Activated CD8-positive, alpha-beta T cell treated with anti-CD3 and anti-CD28 coated beads, Interleukin-2, amount 10 ng/mL, durations not matched to agents 7 days and 5 days (primary cell): Measurements from ENCODE around the gene CSE1L. TPM values are rescaled to one million over a fixed set of nuclear protein-coding genes. Genes with fewer than 3 reads are reported as not detected.
"Not testable (repeated sequence)": the region's sequence is repeated elsewhere in the genome, so short reads cannot be mapped to it uniquely, and the experiment has no call there.

Source experiments
- ATAC-seq: fragments of 150-1000 bp; cut with Tn5 transposase; one replicate; pipeline ENCODE4 v1.10.0; 2021; ENCODE audit warnings: moderate library complexity
- CTCF ChIA-PET: fragments of 350-600 bp; sonication (Branson Sonifier 250); formaldehyde crosslinking; loops from one replicate; lab custom pipeline; 2021; ENCODE audit warnings: antibody characterized with exemption; lab: Charles Lee
- POLR2A ChIA-PET: fragments of 350-600 bp; sonication (Branson Sonifier 250); formaldehyde crosslinking; loops from one replicate; lab custom pipeline; 2021; ENCODE audit warnings: antibody characterized with exemption; lab: Charles Lee
- DNase-seq: peaks from one replicate; pipeline ENCODE4 v3.0.0-alpha.2; 2020
- H3K27ac Mint-ChIP-seq: one replicate; pipeline ENCODE4 v1.8.0; 2021; ENCODE audit warnings: mild to moderate bottlenecking, mixed read lengths
- H3K27me3 Mint-ChIP-seq: one replicate; pipeline ENCODE4 v1.8.0; 2021; ENCODE audit warnings: low read depth, mixed read lengths
- H3K36me3 Mint-ChIP-seq: one replicate; pipeline ENCODE4 v1.8.0; 2021; ENCODE audit warnings: low read depth, mixed read lengths
- H3K4me1 Mint-ChIP-seq: one replicate; pipeline ENCODE4 v1.8.0; 2021; ENCODE audit warnings: low read depth, mixed read lengths
- H3K4me3 Mint-ChIP-seq: one replicate; pipeline ENCODE4 v1.8.0; 2021; ENCODE audit warnings: mild to moderate bottlenecking, mixed read lengths
- H3K9me3 Mint-ChIP-seq: one replicate; pipeline ENCODE4 v1.8.0; 2022; ENCODE audit warnings: mixed read lengths; ENCODE audit not compliant: insufficient read depth
- total RNA-seq, 2 experiments: library from RNA; stranded (reverse); gene quantifications; one replicate each; pipeline ENCODE4 v1.2.3, GENCODE V29; 2021

Gene CSE1L
- total RNA-seq, 2 experiments from 2014 or later = 98.0 to 102 TPM

- ATAC-seq (no peak), DNase-seq (no peak)
- no peak overlapping the region for H3K4me3 Mint-ChIP-seq
- peaks cover 11% of the 10 kb centered on the region for H3K4me1 Mint-ChIP-seq
- H3K9me3 Mint-ChIP-seq = no peaks in the 10 kb centered on the region
- H3K36me3 Mint-ChIP-seq = peaks cover 54% of the 10 kb centered on the region
- no peaks in the 10 kb centered on the region for H3K27me3 Mint-ChIP-seq
- H3K27ac Mint-ChIP-seq = no peak overlapping the region
- CTCF ChIA-PET = interaction anchor here (1.5 kb wide), 1 partner anchor 113 kb away, joined by 8 read pairs; no protein-coding TSS in a partner anchor
- POLR2A ChIA-PET = interaction anchor here (0.9 to 1.1 kb wide), 2 partner anchors 16 to 144 kb away, joined by 3 read pairs; no protein-coding TSS in a partner anchor
Observed at GRCh38 chr20:49103647-49104364, 57.7 kb downstream of the CSE1L start.

DNA sequence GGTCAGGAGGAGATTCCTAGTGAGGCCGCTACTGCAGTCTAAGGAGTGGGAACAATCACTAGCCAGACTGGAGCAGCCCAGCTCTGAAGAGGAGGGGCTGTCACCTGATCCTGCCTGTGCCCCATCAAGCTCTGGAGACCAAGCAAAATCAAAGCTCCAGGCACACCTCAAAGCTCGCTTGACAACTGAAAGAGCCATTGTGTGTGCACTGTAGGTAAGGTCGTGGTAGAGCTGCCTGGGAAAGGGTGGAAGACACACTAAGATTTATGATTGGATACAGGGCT lies 58.2 kb downstream of the CSE1L start:
- no peak overlapping the region for H3K27ac Mint-ChIP-seq

GRCh38 chr20:49104979-49105547 lies 59.0 kb downstream of the CSE1L start:
- H3K36me3 Mint-ChIP-seq = peaks cover 53% of the 10 kb centered on the region
- not testable (repeated sequence) for H3K9me3 Mint-ChIP-seq, H3K4me3 Mint-ChIP-seq, H3K27ac Mint-ChIP-seq, H3K4me1 Mint-ChIP-seq, DNase-seq, H3K27me3 Mint-ChIP-seq, ATAC-seq
- ChIA-PET CTCF (interaction anchor here (1.5 to 1.6 kb wide), 2 partner anchors 28 to 112 kb away, joined by 4 to 8 read pairs; no protein-coding TSS in a partner anchor), POLR2A (interaction anchor here (1.1 kb wide), 1 partner anchor 15 kb away, joined by 3 read pairs; no protein-coding TSS in a partner anchor)

More for the DNA sequence above, 58.2 kb downstream of the CSE1L start:
- Mint-ChIP-seq H3K27me3 (no peaks in the 10 kb centered on the region), H3K4me1 (peaks cover 11% of the 10 kb centered on the region), H3K4me3 (no peak overlapping the region), H3K36me3 (peaks cover 53% of the 10 kb centered on the region), H3K9me3 (no peaks in the 10 kb centered on the region)
- DNase-seq (no peak), ATAC-seq (no peak)
- CTCF ChIA-PET = interaction anchor here (1.5 kb wide), 1 partner anchor 113 kb away, joined by 8 read pairs; no protein-coding TSS in a partner anchor
- POLR2A ChIA-PET = interaction anchor here (1.1 kb wide), 1 partner anchor 16 kb away, joined by 3 read pairs; no protein-coding TSS in a partner anchor

GRCh38 chr20:49106328-49106727 lies 60.2 kb downstream of the CSE1L start:
- Mint-ChIP-seq H3K27ac (no peak overlapping the region), H3K4me3 (no peak overlapping the region), H3K36me3 (peaks cover 54% of the 10 kb centered on the region), H3K9me3 (no peaks in the 10 kb centered on the region), H3K4me1 (peaks cover 4% of the 10 kb centered on the region), H3K27me3 (no peaks in the 10 kb centered on the region)
- DNase-seq (no peak), ATAC-seq (no peak)
- ChIA-PET CTCF (interaction anchor here (1.0 to 1.6 kb wide), 2 partner anchors 27 to 108 kb away, joined by 3 to 4 read pairs; no protein-coding TSS in a partner anchor), POLR2A (no interaction called here)

DNA sequence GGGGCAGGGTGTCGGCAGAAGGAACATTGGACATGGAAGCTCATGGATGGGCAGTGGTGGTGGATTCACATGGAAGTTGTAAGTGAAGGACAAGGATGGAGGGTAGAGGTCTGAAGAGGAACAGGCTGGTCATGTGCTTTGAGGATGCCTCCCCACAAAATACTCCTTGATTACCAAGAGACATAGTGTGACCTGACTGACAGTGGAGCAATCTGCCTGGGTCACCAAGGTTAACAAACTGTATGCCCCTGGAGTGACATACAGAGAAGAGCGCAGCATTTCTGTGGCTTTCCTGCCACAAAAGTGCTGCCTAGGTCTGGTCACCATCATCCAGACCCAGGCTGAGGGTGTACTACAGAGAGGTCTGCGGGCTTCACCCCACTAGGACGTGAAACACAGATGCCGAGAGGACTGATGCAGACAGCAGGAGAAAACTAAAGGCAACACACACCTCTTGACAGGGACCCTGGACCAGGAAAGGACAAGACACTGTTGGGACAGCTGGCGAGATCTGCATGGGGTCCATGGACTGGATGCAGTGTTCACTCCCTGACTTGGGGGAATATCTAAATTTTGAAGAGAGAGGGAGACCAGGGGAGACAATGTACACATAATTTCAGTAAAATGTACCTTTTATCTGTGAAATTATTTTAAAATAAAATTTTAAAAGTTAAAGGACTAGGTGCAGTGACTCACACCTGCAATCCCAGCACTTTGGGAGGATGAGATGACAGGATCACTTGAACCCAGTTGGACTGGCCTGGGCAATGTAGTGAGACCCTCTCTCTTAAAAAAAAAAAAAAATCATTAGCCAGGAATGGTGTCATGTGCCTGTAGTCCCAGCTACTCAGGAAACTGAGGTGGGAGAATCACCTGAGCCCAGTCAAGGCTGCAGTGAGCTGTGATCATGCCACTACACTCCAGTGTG lies 64.9 kb downstream of the CSE1L start:
- no peak for ATAC-seq
- H3K4me3 Mint-ChIP-seq = no peak overlapping the region
- no peaks in the 10 kb centered on the region for H3K27me3 Mint-ChIP-seq
- ChIA-PET CTCF (interaction anchor here (0.6 to 0.9 kb wide), 3 partner anchors 106 to 412 kb away, joined by 3 to 4 read pairs (median 3); no protein-coding TSS in a partner anchor), POLR2A (interaction anchor here (0.6 kb wide), 1 partner anchor 32 kb away, joined by 3 read pairs; no protein-coding TSS in a partner anchor)
- H3K4me1 Mint-ChIP-seq = no peaks in the 10 kb centered on the region
- no peaks in the 10 kb centered on the region for H3K9me3 Mint-ChIP-seq
- peak overlapping the region; percentile 12 for H3K27ac Mint-ChIP-seq
- H3K36me3 Mint-ChIP-seq = peaks cover 47% of the 10 kb centered on the region
- no peak for DNase-seq

DNA sequence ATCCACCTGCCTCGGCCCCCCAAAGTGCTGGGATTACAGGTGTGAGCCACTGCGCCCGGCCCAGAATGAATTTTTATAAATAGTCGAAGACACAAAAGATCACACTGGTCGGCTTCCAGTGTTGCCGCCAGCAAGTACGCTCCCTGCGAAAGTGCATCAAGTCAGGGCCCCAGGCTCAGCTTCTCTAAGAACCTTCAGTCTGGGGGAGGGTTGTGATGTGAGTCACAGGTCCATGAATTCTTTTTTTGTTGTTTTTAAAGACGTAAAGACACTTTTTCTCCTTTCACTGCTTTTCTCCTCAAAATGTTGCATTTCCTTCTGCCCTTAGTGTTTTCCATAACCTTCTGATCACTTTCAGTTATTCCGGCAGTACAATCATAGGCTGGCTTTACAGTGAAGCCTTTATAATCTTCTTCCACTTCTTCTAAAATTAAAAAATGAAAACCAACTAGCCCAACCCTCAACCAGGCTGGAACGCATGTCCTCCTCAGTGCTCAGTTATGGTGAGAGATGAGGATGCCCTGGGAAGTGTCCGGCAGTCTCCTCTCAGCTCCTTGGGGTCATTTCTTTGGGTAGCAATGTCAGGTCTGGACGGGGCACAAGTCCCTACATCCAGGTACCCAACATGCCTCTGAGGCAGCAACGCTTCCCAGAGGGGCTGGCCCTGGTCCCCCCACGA lies 66.6 kb downstream of the CSE1L start:
- Mint-ChIP-seq H3K27ac (no peak overlapping the region), H3K27me3 (no peaks in the 10 kb centered on the region)
- no peak for ATAC-seq

DNA sequence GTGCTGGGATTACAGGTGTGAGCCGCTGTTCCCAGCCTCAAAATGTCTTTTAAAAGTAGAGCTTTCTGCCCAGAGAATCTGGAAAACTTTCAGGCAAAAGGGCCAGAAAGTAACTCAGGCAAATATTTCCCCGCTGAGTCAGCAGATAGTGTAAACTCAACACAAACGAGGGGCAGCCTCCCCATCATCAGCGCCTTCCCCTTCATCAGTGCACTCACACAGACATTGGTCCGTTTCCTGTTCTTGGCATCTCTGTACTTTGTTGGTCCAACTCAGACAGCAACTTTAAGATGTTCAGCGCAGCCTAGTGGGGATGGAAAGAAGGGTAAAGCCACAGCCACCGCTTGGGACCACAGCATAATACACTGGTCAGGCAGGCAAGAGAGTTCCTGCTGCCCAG lies 69.5 kb downstream of the CSE1L start:
- no peak overlapping the region for H3K27ac Mint-ChIP-seq
- no peaks in the 10 kb centered on the region for H3K27me3 Mint-ChIP-seq
- H3K4me3 Mint-ChIP-seq = no peak overlapping the region
- DNase-seq (no peak), ATAC-seq (no peak)
- ChIA-PET CTCF (no interaction called here), POLR2A (no interaction called here)
- H3K9me3 Mint-ChIP-seq = no peaks in the 10 kb centered on the region
- H3K36me3 Mint-ChIP-seq = peaks cover 62% of the 10 kb centered on the region
- no peaks in the 10 kb centered on the region for H3K4me1 Mint-ChIP-seq

More for the DNA sequence above, 66.6 kb downstream of the CSE1L start:
- no peak overlapping the region for H3K4me3 Mint-ChIP-seq
- H3K4me1 Mint-ChIP-seq = no peaks in the 10 kb centered on the region
- DNase-seq = no peak
- H3K36me3 Mint-ChIP-seq = peaks cover 55% of the 10 kb centered on the region
- ChIA-PET POLR2A (no interaction called here), CTCF (no interaction called here)
- no peaks in the 10 kb centered on the region for H3K9me3 Mint-ChIP-seq

GRCh38 chr20:49118307-49118706 lies 72.2 kb downstream of the CSE1L start:
- Mint-ChIP-seq H3K9me3 (no peaks in the 10 kb centered on the region), H3K27me3 (no peaks in the 10 kb centered on the region), H3K27ac (peak overlapping the region; percentile 50), H3K4me3 (no peak overlapping the region), H3K36me3 (peaks cover 62% of the 10 kb centered on the region), H3K4me1 (no peaks in the 10 kb centered on the region)
- POLR2A ChIA-PET = interaction anchor here (0.8 kb wide), 1 partner anchor 132 kb away, joined by 3 read pairs; no protein-coding TSS in a partner anchor
- ATAC-seq (no peak), DNase-seq (no peak)
- CTCF ChIA-PET = interaction anchor here (1.4 to 1.8 kb wide), 2 partner anchors 15 to 99 kb away, joined by 3 to 6 read pairs; no protein-coding TSS in a partner anchor

DNA sequence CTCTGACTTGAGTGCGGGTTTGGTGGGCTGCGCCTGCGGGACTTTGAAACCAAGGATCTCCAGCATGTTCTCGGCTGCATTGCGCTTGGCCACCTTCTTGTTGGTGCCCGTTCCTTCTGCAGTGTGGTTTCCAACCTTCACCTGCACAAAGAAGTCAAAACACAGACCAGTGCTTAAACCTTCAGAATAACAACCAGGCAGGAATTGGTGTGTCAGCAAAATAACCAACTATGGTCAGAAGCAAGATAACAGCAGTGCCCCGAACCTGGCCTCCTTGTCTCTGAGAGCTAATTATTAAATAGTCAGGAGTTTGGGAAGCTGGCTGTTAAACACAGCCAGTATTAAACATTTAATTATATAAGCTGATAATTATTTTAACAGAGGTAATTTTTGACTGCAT lies 73.9 kb downstream of the CSE1L start:
- H3K4me1 Mint-ChIP-seq = no peaks in the 10 kb centered on the region
- peaks cover 66% of the 10 kb centered on the region for H3K36me3 Mint-ChIP-seq
- DNase-seq (no peak), ATAC-seq (no peak)
- no peak overlapping the region for H3K27ac Mint-ChIP-seq
- no peaks in the 10 kb centered on the region for H3K9me3 Mint-ChIP-seq
- ChIA-PET CTCF (interaction anchor here (1.0 to 1.3 kb wide), 4 partner anchors 13 to 97 kb away, joined by 3 to 9 read pairs (median 4); no protein-coding TSS in a partner anchor), POLR2A (interaction anchor here (1.0 kb wide), 1 partner anchor 16 kb away, joined by 3 read pairs; no protein-coding TSS in a partner anchor)
- no peaks in the 10 kb centered on the region for H3K27me3 Mint-ChIP-seq
- H3K4me3 Mint-ChIP-seq = no peak overlapping the region

GRCh38 chr20:49122920-49123319 lies 76.8 kb downstream of the CSE1L start:
- peaks cover 4% of the 10 kb centered on the region for H3K4me1 Mint-ChIP-seq
- H3K4me3 Mint-ChIP-seq = no peak overlapping the region
- ATAC-seq = no peak
- no peaks in the 10 kb centered on the region for H3K9me3 Mint-ChIP-seq
- H3K27me3 Mint-ChIP-seq = no peaks in the 10 kb centered on the region
- no peak overlapping the region for H3K27ac Mint-ChIP-seq
- DNase-seq = no peak
- H3K36me3 Mint-ChIP-seq = peaks cover 58% of the 10 kb centered on the region
- ChIA-PET POLR2A (no interaction called here), CTCF (interaction anchor here (1.6 kb wide), 1 partner anchor 94 kb away, joined by 5 read pairs; no protein-coding TSS in a partner anchor)
